ENCODE results near the gene SETD5. TPM values are rescaled to one million over a fixed set of nuclear protein-coding genes. Genes with fewer than 3 reads are reported as not detected.

SETD5 gene
- polyA plus RNA-seq, 2 of the 4 experiments (the other 2 are of a cell fraction): 41.7 to 92.3 TPM

DNA sequence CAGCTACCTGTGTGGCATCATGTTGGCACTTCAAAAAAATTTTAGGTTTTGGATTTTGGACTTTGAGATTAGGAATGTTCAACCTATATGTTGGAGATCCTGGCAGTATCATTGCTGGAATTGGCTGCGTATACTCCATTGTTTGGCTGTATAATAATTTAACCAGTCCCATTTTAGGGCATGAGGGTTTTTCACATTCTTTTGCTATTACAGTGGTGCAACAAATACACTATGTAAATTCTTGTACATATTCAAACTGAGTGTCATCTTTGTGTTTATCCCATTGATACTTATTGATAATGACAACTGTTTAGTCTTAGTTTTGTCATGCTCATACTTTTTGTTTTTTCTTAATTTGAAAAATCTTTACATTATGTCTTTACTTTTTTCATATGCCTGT, 27.9 kb upstream of the SETD5 start:
- Histone ChIP-seq H3K4me1 (peaks cover under 1% of the 10 kb centered on the region; the same call in 1 of the 3 replicates), H3K27ac (no peak overlapping the region), H3K4me2 (no peak overlapping the region), H3K9me3 (no peaks in the 10 kb centered on the region), H3K4me3 (no peak overlapping the region)
- TF ChIP-seq ZFP36 (IDR thresholded peaks at IDR 0.05; ENCODE audit: borderline replicate concordance, partially characterized antibody) (no peak), HEYL (CRISPR knock-in tag; IDR thresholded peaks at IDR 0.05) (no peak), ESRRA (IDR thresholded peaks at IDR 0.05; ENCODE audit: borderline replicate concordance, low read length) (no peak), RNF2 (IDR thresholded peaks at IDR 0.05; ENCODE audit: borderline replicate concordance, low read depth) (no peak), CEBPB (IDR thresholded peaks at IDR 0.05) (no peak), NPAS2 (CRISPR knock-in tag; IDR thresholded peaks at IDR 0.05; ENCODE audit: borderline replicate concordance) (no peak), KDM5A (IDR thresholded peaks at IDR 0.05) (no peak), GATA3 (IDR thresholded peaks at IDR 0.05; ENCODE audit: borderline replicate concordance) (no peak), NFE2L2 (conservative IDR thresholded peaks at IDR 0.05; ENCODE audit: low read length) (no peak), ZC3H11A (IDR thresholded peaks at IDR 0.05) (no peak), EP300 (IDR thresholded peaks at IDR 0.05) (no peak), FOSL2 (IDR thresholded peaks at IDR 0.05) (no peak), FOSL2 (CRISPR knock-in tag; IDR thresholded peaks at IDR 0.05) (no peak), HOXA7 (CRISPR knock-in tag; IDR thresholded peaks at IDR 0.05) (no peak)
- TF ChIP-seq, protein P1, sequence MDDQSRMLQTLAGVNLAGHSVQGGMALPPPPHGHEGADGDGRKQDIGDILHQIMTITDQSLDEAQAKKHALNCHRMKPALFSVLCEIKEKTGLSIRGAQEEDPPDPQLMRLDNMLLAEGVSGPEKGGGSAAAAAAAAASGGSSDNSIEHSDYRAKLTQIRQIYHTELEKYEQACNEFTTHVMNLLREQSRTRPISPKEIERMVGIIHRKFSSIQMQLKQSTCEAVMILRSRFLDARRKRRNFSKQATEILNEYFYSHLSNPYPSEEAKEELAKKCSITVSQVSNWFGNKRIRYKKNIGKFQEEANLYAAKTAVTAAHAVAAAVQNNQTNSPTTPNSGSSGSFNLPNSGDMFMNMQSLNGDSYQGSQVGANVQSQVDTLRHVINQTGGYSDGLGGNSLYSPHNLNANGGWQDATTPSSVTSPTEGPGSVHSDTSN (IDR thresholded peaks at IDR 0.05): no peak
- TF ChIP-seq, protein P2, sequence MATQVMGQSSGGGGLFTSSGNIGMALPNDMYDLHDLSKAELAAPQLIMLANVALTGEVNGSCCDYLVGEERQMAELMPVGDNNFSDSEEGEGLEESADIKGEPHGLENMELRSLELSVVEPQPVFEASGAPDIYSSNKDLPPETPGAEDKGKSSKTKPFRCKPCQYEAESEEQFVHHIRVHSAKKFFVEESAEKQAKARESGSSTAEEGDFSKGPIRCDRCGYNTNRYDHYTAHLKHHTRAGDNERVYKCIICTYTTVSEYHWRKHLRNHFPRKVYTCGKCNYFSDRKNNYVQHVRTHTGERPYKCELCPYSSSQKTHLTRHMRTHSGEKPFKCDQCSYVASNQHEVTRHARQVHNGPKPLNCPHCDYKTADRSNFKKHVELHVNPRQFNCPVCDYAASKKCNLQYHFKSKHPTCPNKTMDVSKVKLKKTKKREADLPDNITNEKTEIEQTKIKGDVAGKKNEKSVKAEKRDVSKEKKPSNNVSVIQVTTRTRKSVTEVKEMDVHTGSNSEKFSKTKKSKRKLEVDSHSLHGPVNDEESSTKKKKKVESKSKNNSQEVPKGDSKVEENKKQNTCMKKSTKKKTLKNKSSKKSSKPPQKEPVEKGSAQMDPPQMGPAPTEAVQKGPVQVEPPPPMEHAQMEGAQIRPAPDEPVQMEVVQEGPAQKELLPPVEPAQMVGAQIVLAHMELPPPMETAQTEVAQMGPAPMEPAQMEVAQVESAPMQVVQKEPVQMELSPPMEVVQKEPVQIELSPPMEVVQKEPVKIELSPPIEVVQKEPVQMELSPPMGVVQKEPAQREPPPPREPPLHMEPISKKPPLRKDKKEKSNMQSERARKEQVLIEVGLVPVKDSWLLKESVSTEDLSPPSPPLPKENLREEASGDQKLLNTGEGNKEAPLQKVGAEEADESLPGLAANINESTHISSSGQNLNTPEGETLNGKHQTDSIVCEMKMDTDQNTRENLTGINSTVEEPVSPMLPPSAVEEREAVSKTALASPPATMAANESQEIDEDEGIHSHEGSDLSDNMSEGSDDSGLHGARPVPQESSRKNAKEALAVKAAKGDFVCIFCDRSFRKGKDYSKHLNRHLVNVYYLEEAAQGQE (IDR thresholded peaks at IDR 0.05): no peak
- TF ChIP-seq, protein P3, sequence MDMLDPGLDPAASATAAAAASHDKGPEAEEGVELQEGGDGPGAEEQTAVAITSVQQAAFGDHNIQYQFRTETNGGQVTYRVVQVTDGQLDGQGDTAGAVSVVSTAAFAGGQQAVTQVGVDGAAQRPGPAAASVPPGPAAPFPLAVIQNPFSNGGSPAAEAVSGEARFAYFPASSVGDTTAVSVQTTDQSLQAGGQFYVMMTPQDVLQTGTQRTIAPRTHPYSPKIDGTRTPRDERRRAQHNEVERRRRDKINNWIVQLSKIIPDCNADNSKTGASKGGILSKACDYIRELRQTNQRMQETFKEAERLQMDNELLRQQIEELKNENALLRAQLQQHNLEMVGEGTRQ (IDR thresholded peaks at IDR 0.05): no peak
- ATAC-seq (no peak), FAIRE-seq (no peak), DNase-seq (ENCODE audit: low read depth in 1 of 2, low spot score in 1 of 2) (no peak)
- WGBS (ENCODE audit: missing lambda C conversion rate): 90% methylated on average over 1 of the region's 1 CpG
- ChIA-PET CTCF (interaction anchor here (2.0 kb wide), 1 partner anchor 16 kb away, joined by 10 read pairs; no protein-coding TSS in a partner anchor), POLR2A (no interaction called here)

DNA sequence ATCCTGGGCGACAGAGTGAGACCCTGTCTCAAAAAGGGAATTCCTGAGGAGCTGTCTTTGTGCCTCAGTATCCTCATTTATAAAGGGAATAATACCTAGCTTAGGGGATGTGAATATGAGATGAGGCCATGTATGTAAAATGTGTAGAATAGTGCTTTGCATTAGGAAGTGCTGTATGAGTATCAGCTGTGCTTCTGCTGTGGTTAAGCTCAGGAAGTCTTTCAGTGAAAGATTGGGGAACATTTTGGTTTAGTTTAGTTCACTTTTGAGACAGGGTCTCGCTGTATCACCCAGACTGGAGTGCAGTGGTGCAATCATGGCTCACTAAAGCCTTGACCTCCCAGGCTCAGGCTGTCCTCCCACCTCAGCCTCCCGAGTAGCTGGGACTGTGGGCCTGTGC, 23.9 kb upstream of the SETD5 start:
- WGBS (ENCODE audit: missing lambda C conversion rate): 94% methylated on average over 3 of the region's 3 CpGs
- TF ChIP-seq POLR2A (IDR thresholded peaks at IDR 0.05; ENCODE audit: low read length) (no peak), HOXB5 (CRISPR knock-in tag; IDR thresholded peaks at IDR 0.05) (no peak), MYC (IDR thresholded peaks at IDR 0.05; ENCODE audit: borderline replicate concordance, low read length) (no peak), FOSL2 (IDR thresholded peaks at IDR 0.05) (no peak), FOSL2 (CRISPR knock-in tag; IDR thresholded peaks at IDR 0.05) (no peak), NPAS2 (CRISPR knock-in tag; IDR thresholded peaks at IDR 0.05; ENCODE audit: borderline replicate concordance) (no peak)
- TF ChIP-seq, protein P4, sequence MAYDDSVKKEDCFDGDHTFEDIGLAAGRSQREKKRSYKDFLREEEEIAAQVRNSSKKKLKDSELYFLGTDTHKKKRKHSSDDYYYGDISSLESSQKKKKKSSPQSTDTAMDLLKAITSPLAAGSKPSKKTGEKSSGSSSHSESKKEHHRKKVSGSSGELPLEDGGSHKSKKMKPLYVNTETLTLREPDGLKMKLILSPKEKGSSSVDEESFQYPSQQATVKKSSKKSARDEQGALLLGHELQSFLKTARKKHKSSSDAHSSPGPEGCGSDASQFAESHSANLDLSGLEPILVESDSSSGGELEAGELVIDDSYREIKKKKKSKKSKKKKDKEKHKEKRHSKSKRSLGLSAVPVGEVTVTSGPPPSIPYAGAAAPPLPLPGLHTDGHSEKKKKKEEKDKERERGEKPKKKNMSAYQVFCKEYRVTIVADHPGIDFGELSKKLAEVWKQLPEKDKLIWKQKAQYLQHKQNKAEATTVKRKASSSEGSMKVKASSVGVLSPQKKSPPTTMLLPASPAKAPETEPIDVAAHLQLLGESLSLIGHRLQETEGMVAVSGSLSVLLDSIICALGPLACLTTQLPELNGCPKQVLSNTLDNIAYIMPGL (CRISPR knock-in tag; IDR thresholded peaks at IDR 0.05; ENCODE audit: borderline replicate concordance): no peak
- Histone ChIP-seq H3K4me2 (no peak overlapping the region), H3K9me3 (no peaks in the 10 kb centered on the region), H3K4me1 (no peaks in the 10 kb centered on the region), H3K4me3 (no peak overlapping the region), H3K27ac (no peak overlapping the region)
- ATAC-seq (no peak), DNase-seq (ENCODE audit: low read depth in 1 of 2, low spot score in 1 of 2) (no peak), FAIRE-seq (no peak)
- ChIA-PET CTCF (interaction anchor here (1.2 to 2.5 kb wide), 2 partner anchors 10 to 20 kb away, joined by 4 to 11 read pairs; partner anchors contain the start of gene THUMPD3), POLR2A (interaction anchor here (1.0 to 4.0 kb wide), 3 partner anchors 10 to 24 kb away, joined by 3 to 13 read pairs (median 5); partner anchors contain the start of genes SETD5 and THUMPD3)

All from A549 (cell line).